Tibial nerve (tissue), 4 donors: ENCODE results near the gene ASS1. TPM values are rescaled to one million over a fixed set of nuclear protein-coding genes. Genes with fewer than 3 reads are reported as not detected.

Experiments
- DNase-seq, 2 donors: peaks; one replicate each; pipeline ENCODE4 v3.0.0-alpha.2; 2019; ENCODE audit warnings: low spot score in 2 of 2
- H3K27ac ChIP-seq, 4 donors: fragments of 200-600 bp; sonication (generic) in 3 of 4; one replicate each; pipeline ENCODE4 v1.5.1; 2017 to 2019; ENCODE audit warnings: mild to moderate bottlenecking in 1 of 4
- H3K27me3 ChIP-seq, 2 donors: fragments of 200-600 bp; sonication (generic) in 1 of 2; one replicate each; pipeline versions ENCODE4 v1.5.1 to v1.6.0; 2017 to 2019
- H3K36me3 ChIP-seq, 3 donors: fragments of 200-600 bp; sonication (generic); one replicate each; pipeline ENCODE4 v1.5.1; 2018 to 2019
- H3K4me1 ChIP-seq, 4 donors: fragments of 200-600 bp; sonication (generic) in 3 of 4; one replicate each; pipeline ENCODE4 v1.5.1; 2017 to 2019
- H3K4me3 ChIP-seq, 4 donors: fragments of 200-600 bp; sonication (generic) in 3 of 4; one replicate each; pipeline ENCODE4 v1.5.1; 2017 to 2019; ENCODE audit warnings: mild to moderate bottlenecking in 1 of 4, moderate library complexity in 1 of 4
- H3K9me3 ChIP-seq, 4 donors: fragments of 200-600 bp; sonication (generic) in 3 of 4; one replicate each; pipeline ENCODE4 v1.5.1; 2017 to 2019
- EP300 ChIP-seq, 2 donors: sonication (generic); formaldehyde crosslinking; IDR thresholded peaks; one replicate each; pipeline ENCODE4 v1.6.1; 2017; ENCODE audit warnings: antibody characterized with exemption in 2 of 2, mild to moderate bottlenecking in 1 of 2
- POLR2A ChIP-seq, 2 donors: fragments of 450-650 bp; IDR thresholded peaks; one replicate each; pipeline ENCODE4 v1.6.1; 2017; ENCODE audit warnings: antibody characterized with exemption in 2 of 2, mild to moderate bottlenecking in 2 of 2, moderate library complexity in 2 of 2
- WGBS, 2 donors: methylation state at CpG; one replicate each; pipeline ENCODE4 v1.1.5; 2018; 5-methylcytosine and 5-hydroxymethylcytosine counted together
- total RNA-seq, 4 donors: library from RNA; depleted of rRNA; stranded (reverse); fragments of >200 nt; gene quantifications; one replicate each; pipeline ENCODE4 v1.1.0, GENCODE V29; 2016
- TF ChIP-seq, protein P1 (sequence below), 5 experiments: fragments of 200-600 bp in 3 of 5; fragments of 450-650 bp in 2 of 5; sonication (generic) in 3 of 5; IDR thresholded peaks; one replicate each; pipeline ENCODE4 v1.5.1; 2016 to 2019; ENCODE audit warnings: antibody characterized with exemption in 5 of 5, mild to moderate bottlenecking in 3 of 5, moderate library complexity in 2 of 5

Gene ASS1
- total RNA-seq, 4 donors from 2014 or later, result 170 to 375 (median 297) TPM

GRCh38 chr9:130472184-130472705 is 27.5 kb downstream of the ASS1 start:
- Histone ChIP-seq H3K27ac (no peak overlapping the region), H3K9me3 (no peaks in the 10 kb centered on the region), H3K36me3 (peaks cover 0 to 29% (median 0%) of the 10 kb centered on the region in 3 donors), H3K4me3 (no peak overlapping the region), H3K27me3 (peaks cover 0 to 19% of the 10 kb centered on the region in 2 donors), H3K4me1 (no peaks in the 10 kb centered on the region)
- no peak for TF ChIP-seq EP300 (IDR thresholded peaks at IDR 0.05)
- TF ChIP-seq, protein P1, sequence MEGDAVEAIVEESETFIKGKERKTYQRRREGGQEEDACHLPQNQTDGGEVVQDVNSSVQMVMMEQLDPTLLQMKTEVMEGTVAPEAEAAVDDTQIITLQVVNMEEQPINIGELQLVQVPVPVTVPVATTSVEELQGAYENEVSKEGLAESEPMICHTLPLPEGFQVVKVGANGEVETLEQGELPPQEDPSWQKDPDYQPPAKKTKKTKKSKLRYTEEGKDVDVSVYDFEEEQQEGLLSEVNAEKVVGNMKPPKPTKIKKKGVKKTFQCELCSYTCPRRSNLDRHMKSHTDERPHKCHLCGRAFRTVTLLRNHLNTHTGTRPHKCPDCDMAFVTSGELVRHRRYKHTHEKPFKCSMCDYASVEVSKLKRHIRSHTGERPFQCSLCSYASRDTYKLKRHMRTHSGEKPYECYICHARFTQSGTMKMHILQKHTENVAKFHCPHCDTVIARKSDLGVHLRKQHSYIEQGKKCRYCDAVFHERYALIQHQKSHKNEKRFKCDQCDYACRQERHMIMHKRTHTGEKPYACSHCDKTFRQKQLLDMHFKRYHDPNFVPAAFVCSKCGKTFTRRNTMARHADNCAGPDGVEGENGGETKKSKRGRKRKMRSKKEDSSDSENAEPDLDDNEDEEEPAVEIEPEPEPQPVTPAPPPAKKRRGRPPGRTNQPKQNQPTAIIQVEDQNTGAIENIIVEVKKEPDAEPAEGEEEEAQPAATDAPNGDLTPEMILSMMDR (IDR thresholded peaks at IDR 0.05), result no peak
- TF ChIP-seq POLR2A (IDR thresholded peaks at IDR 0.05), result no peak
- DNase-seq, result no peak
- 71 to 77% methylated on average over 14 to 19 of the region's 19 CpGs for WGBS, 2 donors

DNA sequence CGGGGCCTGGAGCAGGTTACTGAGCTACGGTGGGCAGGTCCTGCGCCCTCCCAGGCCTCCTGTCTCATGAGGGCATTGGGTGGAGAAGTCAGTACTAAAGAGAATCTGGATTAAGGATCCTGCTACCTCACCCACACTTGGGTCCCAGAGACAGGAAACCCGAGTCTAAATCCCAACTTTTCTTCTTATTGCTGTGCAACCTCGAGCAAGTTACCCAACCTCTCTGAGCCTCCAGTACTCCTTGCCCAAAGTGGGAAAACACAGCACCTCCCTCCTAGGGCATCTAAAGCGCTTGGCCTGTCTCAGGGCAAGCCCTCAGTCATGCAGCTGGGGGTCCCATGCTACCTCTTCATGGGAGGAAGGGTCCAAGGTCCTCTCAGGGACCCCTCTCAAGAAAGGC is 28.2 kb downstream of the ASS1 start:
- H3K36me3 ChIP-seq, result peaks cover 0 to 33% (median 0%) of the 10 kb centered on the region in 3 donors
- no peak overlapping the region for H3K4me3 ChIP-seq
- no peaks in the 10 kb centered on the region for H3K4me1 ChIP-seq
- peaks cover 0 to 19% of the 10 kb centered on the region in 2 donors for H3K27me3 ChIP-seq
- no peaks in the 10 kb centered on the region for H3K9me3 ChIP-seq
- no peak for DNase-seq
- H3K27ac ChIP-seq, result no peak overlapping the region
- TF ChIP-seq EP300 (IDR thresholded peaks at IDR 0.05) (no peak), POLR2A (IDR thresholded peaks at IDR 0.05) (no peak)
- TF ChIP-seq, protein P1 (IDR thresholded peaks at IDR 0.05), result no peak
- 92 to 99% methylated on average over 6 of the region's 6 CpGs for WGBS, 2 donors

- peaks cover 0 to 34% (median 0%) of the 10 kb centered on the region in 3 donors for H3K36me3 ChIP-seq
- no peaks in the 10 kb centered on the region for H3K9me3 ChIP-seq
- peaks cover 0 to 19% of the 10 kb centered on the region in 2 donors for H3K27me3 ChIP-seq
- H3K27ac ChIP-seq, result no peak overlapping the region
- H3K4me1 ChIP-seq, result no peaks in the 10 kb centered on the region
- DNase-seq, result no peak
- 38 to 40% methylated on average over 12 to 13 of the region's 13 CpGs for WGBS, 2 donors
- no peak overlapping the region for H3K4me3 ChIP-seq
- TF ChIP-seq, protein P1 (IDR thresholded peaks at IDR 0.05), result no peak
These were observed 28.8 kb downstream of the ASS1 start for GRCh38 chr9:130473566-130473965.

DNA sequence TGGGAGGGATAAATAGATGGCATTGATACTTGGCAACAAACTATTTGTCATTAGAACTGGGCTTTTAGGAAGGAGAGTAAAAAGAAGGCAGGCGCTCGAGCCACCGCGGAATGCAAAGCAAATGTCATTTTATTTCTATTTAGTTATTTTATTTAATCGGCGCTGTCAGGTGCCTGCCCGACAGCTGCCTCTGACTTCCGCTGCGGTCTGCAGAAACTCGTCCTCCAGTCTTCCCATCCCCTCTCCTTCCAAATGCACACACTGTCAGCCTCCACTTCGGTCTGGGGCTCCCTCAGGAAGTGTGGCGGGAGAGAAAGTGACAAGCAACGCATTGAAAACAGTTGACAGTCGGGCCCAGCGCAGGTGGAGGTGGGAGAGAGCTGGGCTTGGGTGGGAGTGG is 29.3 kb downstream of the ASS1 start:
- 49 to 57% methylated on average over 15 of the region's 15 CpGs for WGBS, 2 donors
- H3K4me1 ChIP-seq, result no peaks in the 10 kb centered on the region

GRCh38 chr9:130476151-130476730 is 31.5 kb downstream of the ASS1 start:
- no peak for DNase-seq
- Histone ChIP-seq H3K4me3 (no peak overlapping the region), H3K27me3 (peaks cover 0 to 15% of the 10 kb centered on the region in 2 donors), H3K4me1 (no peaks in the 10 kb centered on the region), H3K27ac (no peak overlapping the region), H3K36me3 (peaks cover 0 to 36% (median 0%) of the 10 kb centered on the region in 3 donors), H3K9me3 (no peaks in the 10 kb centered on the region)
- 61 to 76% methylated on average over 21 of the region's 21 CpGs for WGBS, 2 donors
- no peak for TF ChIP-seq POLR2A (IDR thresholded peaks at IDR 0.05)
- TF ChIP-seq, protein P1 (IDR thresholded peaks at IDR 0.05), result no peak
- TF ChIP-seq EP300 (IDR thresholded peaks at IDR 0.05), result no peak

More for the DNA sequence above, 29.3 kb downstream of the ASS1 start:
- no peak for TF ChIP-seq EP300 (IDR thresholded peaks at IDR 0.05)
- no peak for TF ChIP-seq POLR2A (IDR thresholded peaks at IDR 0.05)
- TF ChIP-seq, protein P1 (IDR thresholded peaks at IDR 0.05), result no peak
- no peak for DNase-seq
- Histone ChIP-seq H3K27ac (no peak overlapping the region), H3K36me3 (peaks cover 0 to 34% (median 0%) of the 10 kb centered on the region in 3 donors), H3K4me3 (no peak overlapping the region), H3K9me3 (no peaks in the 10 kb centered on the region), H3K27me3 (peaks cover 0 to 19% of the 10 kb centered on the region in 2 donors)
